Astrocyte of the hippocampus (primary cell): ENCODE data around the gene DNM1L.

Experiments used
- DNase-seq: peaks from one replicate; pipeline ENCODE4 v3.0.0; 2011; ENCODE audit warnings: low read depth, low spot score

The DNM1L gene

DNA sequence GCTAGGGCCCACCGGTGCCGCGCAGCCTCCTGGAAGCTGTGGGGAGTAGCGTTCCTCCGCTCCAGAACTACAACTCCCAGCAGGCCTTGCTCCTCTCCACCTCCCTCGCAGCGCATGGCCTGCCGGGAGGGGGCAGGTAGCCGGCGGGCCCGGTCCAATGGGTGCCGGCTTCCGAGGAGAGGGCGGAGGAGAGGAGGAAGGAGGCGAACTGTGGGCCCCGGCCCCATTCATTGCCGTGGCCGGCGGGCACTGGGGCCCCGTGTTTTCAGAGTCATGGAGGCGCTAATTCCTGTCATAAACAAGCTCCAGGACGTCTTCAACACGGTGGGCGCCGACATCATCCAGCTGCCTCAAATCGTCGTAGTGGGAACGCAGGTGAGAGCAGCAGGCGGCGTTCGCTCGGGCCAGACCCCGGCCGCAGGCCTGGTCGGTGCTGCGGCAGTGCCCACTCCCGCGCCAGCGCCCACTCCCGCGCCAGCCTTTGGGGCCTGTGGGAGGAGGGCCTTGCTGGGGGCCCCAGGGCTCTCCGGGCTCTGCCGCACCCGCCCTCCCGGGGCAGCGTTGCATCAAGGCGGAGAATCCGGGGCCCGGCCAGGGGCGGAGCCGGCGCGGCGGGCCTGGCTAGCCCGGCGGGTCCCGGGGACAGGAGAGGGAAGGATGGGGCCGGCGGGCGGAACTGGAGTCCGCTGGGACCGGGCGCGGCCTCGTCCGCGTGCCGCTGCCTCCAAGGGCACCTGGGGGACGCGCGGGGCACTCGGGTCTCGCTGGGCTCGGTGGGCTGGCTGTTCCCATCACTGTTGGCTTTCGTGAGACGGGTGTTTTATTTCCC, at the start of gene DNM1L:
Gene DNM1L (plus strand): TSS at position 211 of the 829 bp plus-strand sequence. CDS start 63 bp downstream, at position 274.
- peak; percentile 99 for DNase-seq

DNA sequence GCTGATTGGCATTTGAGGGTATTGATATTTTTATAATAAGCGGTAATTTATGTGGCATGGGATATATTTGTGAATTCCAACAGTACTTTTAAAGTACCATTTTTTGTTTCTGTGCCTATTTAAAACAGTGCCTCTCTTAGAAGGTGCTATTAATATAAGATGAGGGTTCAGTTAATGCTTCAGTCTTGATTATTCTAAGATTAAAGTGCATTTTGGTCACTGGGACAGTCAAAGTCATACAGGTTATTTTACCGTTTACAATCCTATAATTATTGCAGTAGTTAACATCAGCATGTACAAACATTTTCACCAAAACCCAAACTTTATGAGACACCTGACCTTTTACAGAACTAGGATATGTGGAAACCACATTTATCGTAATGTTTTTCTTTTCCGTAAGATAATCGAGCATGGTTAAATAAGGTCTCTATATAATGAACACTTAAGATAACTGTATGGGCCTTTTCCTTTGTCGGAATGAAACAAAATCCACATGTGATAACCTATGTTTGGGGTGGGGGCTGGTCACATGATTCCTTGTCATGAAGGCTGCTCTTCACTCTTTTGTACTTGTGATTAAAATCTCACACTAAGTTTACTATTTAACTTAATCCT, 37.7 kb upstream of the DNM1L start:
- no peak for DNase-seq

DNA sequence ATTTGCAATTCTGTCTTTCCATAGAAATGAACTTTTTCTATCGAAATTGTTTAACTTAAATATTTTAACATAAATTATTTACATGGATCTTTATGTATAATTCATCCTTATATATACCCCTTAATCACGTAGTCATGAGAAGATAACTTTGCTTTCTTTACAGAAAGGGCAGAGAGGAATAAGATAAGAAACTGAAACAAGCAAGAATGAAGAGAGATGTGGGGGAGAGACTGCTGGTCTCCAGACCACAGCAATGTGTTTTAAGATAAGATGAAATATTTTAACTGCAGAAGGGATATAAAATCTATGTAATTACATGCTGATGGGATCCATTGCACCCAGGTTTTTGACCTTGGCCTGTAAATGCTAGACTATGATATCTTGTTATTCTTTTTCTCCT, 34.7 kb upstream of the DNM1L start:
- DNase-seq = peak; percentile 19

DNA sequence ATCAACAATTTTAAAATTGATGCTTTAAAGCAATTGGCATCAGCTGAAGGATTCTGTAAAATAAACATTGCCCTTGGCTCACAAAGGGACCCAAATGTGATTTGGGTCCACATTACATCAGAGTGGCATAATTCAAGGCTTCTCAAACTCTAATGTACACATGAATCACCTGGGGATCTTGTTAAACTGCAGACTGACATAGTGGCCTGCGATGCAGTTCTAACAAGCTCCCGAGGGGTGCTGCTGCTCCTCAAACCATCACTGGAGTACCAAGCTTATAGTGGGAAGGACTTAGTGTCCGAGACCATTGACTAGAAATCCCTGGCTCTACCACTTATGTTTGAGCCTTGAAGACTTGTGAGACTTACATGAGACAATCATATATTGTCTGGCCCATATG, 31.8 kb upstream of the DNM1L start:
- no peak for DNase-seq

DNA sequence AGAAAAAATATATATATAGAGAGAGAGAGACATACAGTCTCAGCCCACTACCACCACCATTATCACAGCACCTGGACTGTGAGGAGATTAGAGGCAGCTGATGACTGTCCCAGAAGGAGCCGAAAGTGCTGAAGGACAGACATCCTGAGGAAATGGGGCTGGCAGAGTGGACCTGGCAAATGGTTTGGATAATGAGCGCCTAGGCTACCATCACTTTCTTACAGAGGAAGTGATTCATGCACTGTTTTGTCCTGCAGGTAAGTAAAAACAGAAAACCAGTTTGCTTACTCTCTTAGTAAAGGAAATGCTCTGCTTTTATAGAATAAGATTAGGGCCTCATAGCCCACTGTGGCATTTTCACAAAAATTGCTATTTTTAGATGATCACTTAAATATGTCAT, 28.6 kb upstream of the DNM1L start:
- no peak for DNase-seq

DNA sequence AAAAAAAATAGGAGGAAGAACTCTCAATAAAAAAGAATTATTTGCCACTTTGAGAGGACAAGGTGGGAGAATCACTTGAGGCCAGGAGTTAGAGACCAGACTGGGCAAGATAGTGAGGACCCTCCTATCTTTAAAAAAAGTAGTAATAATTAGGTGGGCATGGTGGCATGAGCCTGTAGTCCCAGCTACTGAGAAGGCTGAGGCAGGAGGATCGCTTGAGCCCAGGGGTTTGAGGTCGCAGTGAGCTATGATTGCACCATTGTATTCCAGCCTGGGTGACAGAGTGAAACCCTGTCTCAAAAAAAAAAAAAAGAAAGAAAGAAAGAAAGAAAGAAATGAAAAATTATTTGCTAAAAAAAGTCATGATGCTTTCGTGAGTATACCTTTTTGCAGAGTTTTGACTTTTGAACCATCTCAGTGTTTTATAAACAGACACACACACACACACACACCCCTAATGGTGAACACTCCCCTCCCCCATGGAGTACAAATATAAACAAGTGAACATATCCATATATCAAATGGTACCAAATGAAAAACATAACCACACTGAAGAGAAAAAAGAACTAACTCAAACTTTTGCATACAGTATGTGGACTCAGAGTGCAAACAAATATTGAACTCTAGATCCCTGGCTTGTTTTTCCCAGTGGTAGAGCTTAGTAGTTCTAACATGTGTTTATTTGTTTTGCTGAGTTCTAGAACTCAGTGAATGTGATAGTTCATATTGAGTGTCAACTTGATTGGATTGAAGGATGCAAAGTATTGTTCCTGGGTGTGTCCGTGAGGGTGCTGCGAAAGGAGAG, 27.7 kb upstream of the DNM1L start:
- DNase-seq = no peak

DNA sequence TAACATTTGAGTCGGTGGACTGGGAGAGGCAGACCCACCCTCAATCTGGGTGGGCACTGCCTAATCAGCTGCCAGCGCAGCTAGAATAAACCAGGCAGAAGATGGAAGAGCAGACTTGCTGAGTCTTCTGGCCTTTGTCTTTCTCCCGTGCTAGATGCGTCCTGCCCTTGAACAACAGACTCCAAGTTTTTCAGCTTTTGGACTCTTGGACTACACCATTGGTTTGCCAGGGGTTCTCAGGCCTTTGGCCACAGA, 27.2 kb upstream of the DNM1L start:
- no peak for DNase-seq

DNA sequence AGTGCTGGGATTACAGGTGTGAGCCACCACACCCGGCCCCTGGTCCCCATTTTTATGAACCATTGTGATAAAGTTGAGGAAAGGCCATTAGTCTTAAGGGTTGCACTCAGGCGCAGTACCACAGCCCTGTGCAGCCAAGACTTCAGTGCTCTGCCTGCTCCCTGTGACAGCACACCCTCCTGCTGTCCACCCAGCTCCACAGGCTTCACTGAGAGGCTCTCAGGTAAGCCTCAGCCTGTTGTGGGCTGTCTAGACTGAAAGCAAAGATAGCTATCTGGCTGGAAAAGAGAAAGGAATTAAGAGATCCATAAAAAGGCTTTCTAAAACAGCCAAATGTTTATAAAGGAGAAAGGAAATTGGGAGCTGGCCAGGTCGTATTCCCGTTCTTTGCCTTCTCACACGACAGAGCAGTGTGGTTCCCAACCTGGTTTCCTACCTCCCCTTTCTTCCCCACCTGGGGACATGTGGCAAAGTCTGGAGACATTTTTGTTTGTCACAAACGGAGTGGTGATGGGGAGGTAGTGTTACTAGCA, 19.1 kb upstream of the DNM1L start:
- no peak for DNase-seq

DNA sequence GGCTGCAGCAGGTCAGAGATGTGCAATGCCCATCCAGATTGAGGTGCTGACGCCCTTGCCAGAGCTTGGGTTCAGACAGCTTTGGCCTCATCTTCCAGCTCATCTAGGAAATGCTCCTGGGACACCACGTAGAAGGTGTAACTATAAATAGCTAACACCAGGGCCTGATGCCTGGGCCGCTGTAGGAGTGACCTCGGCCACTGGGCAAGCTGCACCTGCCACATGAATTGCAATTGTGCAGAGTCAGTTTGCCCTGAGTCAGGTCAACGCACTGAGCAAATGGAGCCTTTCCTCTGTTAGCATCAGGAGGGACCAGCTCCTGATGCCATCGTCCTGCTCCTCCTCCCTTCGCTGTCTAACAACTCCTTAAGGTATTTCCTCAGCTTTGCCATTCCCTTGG, 17.4 kb upstream of the DNM1L start:
- DNase-seq = no peak

DNA sequence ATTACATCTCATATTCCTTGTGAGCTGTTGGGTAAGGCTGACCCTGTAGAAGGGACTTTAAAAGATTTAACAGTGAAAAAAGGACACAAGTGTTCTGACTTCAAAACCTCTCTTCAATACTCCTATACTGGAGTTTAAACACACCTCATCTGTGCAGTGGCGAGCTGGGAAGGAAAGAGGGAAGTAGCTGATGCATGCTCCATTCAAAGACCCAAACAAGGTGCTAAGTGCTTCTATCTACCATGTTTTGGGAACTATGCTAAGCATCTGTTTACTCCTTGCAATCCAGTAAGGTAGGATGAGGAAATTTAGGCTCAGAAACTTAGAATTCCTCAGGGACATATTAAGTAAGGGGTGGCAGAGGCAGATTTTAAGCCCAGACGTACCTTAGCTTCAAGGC, 16.4 kb upstream of the DNM1L start:
- no peak for DNase-seq

DNA sequence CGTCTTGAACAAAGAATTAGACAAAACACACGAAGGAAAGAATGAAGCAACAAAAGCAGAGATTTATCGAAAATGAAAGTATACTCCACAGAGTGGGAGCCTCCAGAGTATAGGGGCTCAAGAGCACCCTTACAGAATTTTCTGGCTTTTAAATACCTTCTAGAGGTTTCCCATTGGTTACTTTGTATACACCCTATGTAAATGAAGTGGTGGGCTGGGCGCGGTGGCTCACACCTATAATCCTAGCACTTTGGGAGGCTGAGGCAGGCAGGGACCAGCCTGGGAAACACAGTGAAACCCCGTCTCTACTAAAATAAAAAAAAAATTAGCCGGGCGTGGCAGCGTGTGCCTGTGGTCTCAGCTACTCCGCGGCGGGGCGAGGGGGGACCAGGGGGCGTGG, 13.1 kb upstream of the DNM1L start:
- no peak for DNase-seq

DNA sequence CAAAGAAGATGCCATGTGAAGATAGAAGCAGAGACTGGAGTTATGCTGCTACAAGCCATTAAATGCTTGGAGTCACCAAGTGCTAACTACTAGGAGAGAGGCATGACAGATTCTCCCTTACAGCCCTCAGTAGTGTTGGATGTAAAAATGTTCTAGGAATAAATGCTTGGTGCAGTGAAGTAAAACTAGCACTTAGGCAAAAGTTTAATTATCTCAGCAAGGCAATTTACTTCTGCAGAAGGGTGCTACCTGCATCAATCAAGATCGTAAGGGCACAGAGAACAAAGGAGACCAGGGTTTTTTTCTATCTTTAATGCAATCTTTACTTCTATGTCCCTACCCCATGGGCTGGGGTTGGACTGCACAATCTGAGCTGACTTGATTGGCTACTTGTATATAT, 9.5 kb upstream of the DNM1L start:
- DNase-seq = no peak

DNA sequence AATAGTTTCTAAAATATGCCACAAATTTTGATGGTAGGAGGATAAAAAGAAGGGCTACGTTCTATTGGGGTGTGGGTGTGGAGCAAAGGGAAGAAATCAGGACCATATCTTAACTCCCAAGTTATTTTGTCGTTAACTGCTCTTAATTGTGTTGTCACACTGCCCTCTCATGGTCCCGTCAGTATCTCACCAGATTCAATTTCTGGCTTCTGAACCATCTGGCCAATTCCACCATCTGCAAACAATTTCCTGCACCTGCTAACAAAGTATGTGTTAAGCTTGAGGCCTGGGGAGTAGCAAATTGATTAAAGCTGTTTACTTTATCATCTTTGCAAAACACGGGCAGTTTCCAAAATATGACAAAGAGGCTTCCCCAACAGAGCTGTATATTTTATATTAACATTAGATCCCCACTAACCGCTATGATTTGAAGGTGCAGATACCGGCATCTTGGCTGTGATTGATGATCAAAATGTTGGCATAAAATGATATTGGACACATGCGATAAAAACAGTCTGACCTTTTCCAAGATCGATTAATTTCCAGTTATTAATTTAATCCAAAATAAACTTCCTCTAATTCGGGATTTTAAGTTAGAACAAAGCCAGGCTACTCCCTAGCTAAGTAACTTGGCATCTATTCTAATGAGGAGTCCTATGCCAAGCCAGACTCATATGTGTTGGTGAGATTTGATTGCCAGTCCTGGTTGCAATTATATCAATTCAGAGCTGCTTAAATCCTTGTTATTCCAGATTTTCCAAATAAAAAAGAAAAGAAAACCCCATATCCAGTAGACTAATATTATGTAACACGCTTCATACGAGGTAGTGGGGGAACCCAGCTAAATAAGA, 6.9 kb upstream of the DNM1L start:
- peak; percentile 77 for DNase-seq

DNA sequence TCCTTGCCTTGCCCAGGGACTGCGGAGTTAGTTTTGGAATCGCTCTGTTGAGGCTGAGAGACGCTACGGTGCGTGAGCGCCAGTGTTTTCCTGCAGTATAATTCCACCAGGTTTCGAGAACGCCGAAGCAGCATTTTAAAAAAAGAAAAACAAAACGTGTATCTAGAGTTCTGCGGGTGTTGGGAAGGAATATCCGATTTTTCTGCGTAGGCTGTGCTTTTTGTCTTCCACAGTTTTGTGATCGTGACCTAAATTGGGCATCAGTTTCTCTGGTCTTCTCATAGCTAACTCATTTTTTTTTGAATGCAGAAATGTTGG, 778 bp downstream of the DNM1L start:
- no peak for DNase-seq

DNA sequence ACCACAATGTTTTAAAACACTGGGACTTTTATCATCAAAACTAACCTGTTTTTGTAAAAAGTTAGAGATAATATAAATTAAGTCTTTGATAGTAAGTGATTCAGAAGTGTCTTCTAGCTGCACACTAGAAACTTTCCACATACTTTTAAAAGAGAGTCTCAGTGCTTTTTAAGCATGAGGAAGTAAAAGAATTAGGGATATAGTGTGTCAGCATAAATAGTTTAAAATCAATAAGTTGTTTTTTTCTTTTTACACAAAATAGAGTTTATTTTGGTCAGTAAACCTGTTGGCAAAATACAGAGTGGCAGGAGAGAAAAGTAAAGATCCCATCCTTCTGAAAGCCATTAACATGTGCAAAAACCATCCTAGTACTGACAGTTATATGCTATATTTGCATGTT, 1.7 kb downstream of the DNM1L start:
- no peak for DNase-seq

DNA sequence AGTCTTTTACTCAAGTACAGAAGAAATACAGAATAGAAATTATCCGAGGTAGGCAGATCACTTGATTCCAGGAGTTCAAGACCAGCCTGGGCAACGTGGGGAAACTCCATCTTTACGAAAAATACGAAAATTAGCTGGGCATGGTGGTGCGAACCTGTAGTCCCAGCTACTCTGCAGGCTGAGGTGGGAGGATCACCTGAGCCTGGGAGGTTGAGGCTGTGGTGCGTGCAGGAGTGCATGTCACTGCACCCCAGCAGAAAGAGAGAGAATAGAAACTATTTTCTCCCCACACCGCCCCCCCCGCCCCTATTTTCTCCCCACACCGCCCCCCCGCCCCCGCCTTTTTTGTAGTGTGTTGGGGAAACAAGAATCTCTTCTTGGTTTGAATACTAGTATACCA, 2.2 kb downstream of the DNM1L start:
- DNase-seq = no peak

DNA sequence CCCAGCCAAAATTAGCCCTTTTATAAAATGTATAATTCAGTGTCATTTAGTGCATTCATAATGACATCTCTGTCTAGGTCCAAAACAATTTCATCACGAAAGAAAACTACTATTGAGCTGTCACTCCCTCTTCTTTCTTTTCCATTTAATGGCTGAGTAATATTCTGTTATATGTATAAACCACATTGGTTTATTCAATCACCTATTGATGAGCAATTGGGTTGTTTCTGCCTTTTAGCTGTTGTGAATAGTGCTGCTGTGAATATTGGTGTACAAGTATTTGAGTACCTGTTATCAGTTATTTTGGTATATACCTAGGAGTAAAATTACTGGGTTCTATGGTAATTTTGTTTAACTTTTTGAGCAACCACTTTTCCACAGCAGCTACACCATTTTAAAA, 7.2 kb downstream of the DNM1L start:
- no peak for DNase-seq

DNA sequence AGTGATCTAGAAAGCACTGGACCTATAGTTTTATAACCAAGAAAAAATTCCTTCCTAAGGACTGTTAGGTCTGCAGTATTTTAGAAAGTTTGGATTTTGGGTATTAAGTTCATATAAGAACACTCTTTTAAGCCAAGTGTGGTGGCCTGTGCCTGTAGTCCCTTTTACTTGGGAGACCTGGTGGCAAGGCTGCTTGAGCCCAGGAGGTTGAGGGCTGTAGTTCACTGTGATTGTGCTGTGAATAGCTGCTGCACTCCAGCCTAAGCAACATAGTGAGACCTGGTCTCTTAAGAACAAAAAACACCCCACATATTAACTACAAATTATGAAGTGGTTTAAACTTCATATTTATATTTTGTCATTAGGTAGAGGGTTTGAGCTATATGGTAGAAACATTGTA, 9.7 kb downstream of the DNM1L start:
- DNase-seq = no peak

DNA sequence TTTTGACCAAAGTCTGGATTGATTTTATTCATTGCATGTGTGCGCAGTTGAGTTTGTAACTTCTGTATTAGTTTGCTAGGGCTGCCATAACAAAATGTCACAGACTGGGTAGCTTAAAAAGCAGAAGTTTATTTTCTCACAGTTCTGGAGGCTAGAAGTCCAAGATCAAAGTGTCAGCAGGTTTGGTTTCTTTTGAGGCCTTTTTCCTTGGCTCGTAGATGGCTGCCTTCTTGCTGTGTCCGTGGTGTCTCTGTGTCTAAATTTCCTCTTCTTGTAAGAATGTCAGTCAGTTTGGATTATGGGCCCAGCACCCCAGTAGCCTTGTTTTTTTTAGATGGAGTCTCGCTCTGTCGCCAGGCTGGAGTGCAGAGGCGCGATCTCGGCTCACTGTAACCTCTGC, 11.8 kb downstream of the DNM1L start:
- no peak for DNase-seq

DNA sequence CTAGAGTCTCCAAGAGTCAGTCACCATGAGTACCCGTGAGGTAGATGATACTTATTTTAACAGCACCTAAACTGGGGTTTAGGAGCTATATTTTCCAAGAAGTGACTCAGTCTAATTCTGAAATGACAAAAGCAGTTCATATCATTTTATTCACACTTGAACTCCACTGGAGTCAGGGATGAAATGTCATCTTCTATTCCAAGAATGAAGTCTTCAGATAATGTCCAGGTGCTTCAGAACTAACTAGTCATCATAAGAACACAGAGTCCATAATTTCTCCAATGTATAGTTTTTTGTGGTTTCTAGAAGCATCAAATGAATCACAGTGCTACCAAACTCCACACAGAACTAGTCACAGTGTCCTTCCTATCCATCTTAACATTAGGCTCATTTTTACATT, 13.3 kb downstream of the DNM1L start:
- DNase-seq = no peak

DNA sequence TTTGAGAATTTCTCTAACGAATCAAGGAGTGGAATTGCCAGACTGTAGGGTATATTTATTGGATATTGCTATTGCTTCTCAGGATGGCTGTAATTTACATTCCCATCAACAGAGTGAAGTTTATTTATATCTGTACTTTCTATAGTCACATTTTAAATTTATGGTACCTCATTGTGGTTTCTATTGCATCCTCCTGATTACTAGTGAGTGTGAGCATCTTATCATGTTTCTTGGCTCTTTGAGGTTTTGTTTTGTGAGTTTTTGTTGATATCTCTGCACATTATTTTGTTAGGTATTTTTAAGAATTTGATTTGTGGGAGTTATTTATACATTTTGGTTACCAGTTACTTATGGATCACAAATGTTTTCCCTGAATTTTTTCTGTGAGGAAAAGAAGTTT, 13.9 kb downstream of the DNM1L start:
- no peak for DNase-seq

DNA sequence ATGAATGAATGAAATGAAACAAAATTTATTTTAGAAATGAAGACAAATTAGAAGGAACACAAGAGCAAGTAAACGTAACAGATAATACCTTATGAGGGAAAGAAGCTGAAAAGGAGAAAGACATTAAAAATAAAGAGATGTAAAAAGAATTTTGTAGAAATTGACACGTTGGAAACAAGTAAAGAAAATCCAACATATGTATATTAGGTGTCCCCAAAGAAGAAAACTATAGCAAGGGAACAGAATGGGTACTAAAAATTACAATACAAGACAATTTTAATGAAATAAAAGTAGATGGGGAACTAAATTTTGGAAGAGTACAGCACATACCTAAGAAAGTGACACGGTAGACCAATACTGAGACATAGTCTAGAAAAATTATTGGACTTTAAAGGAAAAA, 16.7 kb downstream of the DNM1L start:
- DNase-seq = no peak
